Panc1 (cell line): Measurements from ENCODE around the gene CLCN6.

Experiments used
- CTCF ChIP-seq: fragments of 450-650 bp; IDR thresholded peaks from 2 replicates; pipeline ENCODE4 v1.5.1; 2017; ENCODE audit warnings: mild to moderate bottlenecking
- POLR2AphosphoS5 ChIP-seq: IDR thresholded peaks from 2 replicates; pipeline ENCODE4 v1.6.1; 2012; ENCODE audit warnings: mild to moderate bottlenecking, low read depth, low read length, moderate library complexity

- TF ChIP-seq CTCF (no peak), POLR2AphosphoS5 (no peak)
Measured at GRCh38 chr1:11841245-11842153, 35.5 kb downstream of the CLCN6 start.
